Measurements from ENCODE around the gene PPIA.

GRCh38 chr7:44767134-44767911, 29.2 kb upstream of the PPIA start:
- no peak for TF ChIP-seq CTCF (IDR thresholded peaks at IDR 0.05)
- no peak for TF ChIP-seq POLR2A (IDR thresholded peaks at IDR 0.05)

Measured in uterus (tissue), 2 donors.